ENCODE data around the gene KLK5.

The KLK5 gene

DNA sequence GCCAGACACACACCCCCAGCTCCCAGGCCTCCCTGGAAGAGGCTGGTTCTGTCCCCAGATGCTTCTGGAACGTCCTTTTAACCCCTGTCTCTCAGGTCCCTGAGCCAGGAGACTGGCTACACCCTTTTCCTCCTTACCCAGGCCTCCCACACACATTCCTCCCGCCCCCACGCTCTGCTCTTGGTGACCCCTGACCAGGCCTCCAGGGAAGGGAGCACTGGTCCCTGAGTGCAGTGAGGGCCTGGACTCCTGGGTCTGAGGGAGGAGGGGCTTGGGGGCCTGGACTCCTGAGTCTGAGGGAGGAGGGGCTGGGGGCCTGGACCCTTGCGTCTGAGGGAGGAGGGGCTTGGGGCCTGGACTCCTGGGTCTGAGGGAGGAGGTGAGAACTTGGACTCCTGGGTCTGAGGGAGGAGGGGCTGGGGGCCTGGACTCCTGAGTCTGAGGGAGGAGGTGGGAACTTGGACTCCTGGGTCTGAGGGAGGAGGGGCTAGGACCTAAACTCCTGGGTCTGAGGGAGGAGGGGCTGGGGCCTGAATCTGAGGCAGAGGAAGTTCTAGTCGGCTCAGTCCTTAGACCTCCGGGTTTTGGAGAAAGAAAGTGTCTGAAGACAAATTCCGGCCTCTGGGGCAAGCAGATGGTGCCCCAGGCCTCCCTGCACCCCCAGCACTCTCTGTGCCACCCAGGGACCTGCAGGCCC lies 16.0 kb upstream of the KLK5 start:
- no peak for DNase-seq

DNA sequence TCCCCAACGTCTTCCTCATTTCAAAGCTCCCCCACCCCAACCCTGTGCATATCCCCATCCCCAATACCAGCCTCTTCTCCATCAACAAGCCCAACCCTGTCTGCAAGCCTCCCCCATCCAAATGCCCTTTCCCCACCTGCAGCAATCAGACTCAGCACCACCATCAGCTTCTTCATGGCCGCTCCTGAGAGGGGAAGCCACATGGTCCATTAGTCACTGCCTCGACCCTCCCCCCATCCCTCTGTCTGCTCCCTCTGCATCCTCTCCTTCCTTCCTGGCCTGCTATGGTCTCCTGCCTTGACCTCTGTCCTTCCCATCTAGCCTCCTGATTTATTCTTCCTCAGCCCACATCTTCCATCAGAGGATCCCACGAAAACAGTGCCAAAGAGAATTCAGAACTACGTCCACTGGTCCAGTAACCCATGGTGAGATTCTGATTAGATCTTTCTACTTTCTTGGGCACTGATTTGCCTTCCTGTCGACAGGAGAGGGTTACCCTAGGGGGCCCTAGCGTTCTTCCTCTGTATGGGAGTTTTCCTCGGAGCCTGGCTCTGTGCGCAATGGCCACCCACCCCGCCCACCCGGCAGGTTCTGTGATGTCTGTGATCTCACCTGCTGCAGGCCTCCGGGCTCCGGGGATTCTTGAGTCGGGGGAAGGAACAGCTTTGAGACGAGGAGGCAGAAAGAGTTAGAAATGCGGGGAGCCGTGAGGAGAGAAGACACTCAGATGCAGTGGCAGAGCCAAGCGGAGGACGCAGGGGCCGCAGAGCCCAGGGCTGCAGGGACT lies 15.3 kb upstream of the KLK5 start:
- no peak for DNase-seq

DNA sequence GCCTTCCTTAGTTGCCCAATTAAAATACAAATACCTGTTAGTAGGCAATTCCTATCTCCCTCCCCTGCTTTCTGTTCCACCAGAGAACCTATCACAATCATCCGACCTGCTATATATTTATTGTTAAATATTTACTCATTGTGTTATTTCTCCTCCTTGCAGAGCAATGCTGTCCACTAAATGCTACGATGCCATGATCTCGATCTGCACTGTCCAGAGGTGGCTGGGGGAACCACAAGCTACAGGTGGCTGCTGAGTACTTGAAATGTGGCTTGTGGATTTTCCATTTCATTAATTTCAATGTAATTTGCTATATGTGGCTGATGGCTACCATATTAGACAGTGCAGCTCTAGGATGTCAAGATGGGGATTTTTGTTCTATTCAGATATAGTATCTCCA lies 11.4 kb upstream of the KLK5 start:
- no peak for DNase-seq

DNA sequence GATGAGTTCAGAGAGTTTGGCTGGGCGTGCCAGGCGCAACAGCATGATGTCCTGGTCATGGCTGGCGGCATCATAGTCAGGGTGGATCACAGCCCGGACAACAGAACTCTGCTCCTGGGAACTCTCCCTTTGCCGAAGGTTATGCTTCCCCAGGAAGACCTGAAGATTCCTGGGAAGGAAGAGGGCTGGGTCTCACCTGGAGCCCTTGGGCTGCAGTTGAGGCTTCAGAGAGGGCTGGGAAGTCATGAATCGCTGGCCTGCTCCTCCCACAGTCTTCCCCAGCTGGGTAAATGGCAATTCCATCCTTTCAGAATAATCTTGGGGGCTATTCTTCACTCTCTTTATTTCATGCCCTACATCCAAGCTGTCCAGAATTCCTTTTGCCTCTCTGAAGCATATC lies 10.5 kb upstream of the KLK5 start:
- DNase-seq = no peak

DNA sequence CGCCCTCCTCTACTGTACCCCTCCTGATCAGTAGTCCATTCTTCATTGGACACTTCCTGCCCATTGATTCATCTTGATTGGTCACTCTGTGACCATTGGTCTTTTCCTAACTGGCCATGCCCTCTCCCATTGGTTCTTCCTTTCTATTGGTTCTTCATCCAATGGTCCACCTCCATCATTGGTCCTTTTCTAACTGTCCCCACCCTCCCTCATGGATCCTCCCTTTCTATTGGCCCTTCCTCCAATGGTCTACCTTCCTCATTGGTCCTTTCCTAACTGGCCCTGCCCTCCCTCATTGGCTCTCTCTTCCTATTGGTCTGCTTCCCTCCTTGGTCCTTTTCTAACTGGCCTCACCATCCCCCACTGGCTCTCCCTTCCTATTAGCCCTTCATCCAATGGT lies 9.4 kb upstream of the KLK5 start:
- DNase-seq = no peak

DNA sequence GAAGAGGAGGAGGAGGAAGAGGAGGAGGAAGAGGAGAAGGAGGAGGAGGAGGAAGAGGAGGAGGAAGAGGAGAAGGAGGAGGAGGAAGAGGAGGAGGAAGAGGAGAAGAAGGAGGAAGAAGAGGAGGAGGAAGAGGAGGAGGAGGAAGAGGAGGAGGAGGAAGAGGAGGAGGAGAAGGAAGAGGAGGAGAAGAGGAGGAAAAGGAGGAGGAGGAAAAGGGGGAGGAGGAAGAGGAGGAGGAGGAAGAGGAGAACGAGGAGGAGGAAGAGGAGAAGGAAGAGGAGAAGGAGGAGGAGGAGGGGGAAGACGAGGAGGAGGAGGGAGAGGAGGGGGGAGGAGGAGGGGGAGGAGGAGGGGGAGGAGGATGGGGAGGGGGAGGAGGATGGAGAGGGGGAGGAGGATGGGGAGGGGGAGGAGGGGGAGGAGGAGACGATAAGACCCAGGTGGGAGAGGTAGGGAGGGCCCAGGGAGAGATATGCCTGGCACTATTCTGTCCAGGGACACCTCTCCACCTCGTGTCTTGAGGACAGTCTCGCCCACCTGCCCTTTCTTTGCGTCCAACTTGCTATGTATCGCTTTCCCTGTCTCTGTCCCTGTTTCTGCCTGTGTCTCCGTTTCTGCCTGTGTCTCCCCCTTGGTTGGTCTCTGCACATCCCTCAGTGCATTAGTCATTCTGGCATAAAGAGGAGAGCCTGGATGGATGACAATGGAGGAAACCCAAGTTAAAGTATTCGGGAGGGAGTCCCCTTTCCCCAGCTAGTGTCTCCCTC lies 7.1 kb upstream of the KLK5 start:
- no peak for DNase-seq

DNA sequence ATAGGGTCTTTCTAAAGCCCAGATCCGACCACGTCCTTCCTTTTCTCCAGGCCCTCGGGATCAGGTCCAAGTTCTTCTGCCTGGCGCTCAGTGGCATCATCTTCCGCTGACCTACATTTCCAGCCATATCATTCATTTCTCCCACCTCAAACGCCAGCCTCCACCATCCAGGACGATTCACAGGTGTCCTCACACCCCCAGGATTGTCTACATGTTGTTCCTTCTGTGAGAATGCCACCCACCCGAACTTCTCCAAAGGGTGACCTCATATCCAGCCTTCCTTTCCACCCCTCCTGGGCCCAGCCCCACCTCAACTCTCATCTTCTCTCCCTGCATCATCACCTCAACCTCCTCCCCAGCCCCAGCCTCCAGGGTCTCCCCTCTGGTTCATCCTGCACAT lies 4.7 kb upstream of the KLK5 start:
- DNase-seq = no peak

DNA sequence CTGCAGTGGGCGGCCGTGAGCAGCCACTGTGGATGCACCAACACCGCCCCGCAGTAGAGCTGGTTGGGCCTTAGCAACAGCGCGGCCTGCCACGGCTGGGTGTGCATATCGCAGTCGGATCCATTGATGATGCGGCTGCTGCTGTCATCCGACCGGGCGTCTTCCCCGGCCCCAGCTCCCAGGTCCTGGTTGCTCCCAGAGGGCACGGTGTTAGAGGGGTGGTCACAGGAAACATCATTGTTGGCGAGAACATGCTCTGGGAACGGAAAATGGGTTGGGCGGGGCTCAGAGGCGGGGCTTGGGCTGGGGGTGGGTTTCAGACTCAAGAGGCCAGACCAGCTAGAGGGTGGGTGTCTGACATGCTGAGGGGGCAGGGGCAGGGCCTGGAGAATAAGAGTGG lies 3.0 kb downstream of the KLK5 start:
- DNase-seq = no peak

DNA sequence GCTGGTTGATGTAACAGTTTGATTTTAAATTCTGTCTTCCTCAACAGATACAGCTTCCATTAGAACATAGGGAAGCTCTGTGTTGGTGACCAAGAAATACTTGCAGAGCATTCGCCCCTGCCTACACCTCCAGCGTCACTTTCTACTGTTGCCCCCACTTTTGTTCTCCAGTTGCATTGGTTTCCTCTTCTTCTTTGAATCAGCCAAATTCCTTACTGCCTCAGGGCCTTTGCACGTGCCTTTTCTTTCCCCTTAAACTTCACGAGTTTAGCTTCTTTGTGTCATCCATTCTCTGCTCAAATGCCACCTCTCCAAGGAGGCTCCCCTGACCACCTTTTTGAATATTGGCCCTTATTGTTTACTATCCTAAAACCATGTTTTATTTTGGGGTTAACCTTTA lies 5.7 kb downstream of the KLK5 start:
- no peak for DNase-seq

DNA sequence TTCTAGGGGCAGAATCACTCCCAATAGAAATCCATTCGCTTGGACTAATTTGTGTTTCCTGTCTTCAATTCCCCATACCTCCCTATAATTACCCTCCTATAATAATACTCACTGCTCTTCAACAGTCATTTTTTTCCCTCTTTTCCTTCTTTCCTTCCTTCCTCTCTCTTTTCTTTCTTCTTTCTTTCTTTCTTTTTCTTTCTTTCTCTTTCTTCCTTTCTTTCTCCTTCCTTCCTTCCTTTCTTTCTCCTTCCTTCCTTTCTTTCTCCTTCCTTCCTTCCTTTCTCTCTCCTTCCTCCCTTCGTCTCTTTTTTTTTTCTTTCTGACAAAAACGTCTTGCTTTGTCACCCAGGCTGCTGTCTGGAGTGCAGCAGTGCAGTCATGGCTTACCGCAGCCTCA lies 8.0 kb downstream of the KLK5 start:
- no peak for DNase-seq

DNA sequence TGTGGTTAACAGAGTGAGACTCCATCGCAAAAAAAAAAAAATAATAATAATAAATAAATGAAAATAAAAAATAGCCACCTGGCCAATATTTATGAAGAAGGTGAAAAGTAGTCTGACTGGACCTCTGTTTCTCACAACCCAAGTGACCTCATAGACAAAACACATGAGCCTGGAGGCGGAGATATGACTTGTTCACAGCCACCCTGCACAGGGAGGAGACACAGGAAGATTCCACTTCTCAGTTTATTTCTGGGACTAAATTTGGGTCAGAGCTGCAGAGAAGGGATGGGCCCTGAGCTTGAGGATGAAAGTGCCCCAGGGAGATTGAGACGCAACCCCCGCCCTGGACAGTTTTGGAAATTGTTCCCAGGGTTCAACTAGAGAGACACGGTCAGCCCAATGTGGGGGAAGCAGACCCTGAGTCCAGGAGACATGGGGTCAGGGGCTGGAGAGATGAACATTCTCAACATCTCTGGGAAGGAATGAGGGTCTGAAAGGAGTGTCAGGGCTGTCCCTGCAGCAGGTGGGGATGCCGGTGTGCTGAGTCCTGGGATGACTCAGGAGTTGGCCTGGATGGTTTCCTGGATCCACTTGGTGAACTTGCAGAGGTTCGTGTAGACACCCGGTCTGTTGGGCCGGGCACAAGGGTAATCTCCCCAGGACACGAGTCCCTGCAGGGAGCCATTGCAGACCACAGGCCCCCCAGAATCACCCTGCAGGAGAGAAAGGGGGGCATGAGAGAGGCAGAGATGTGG lies 9.6 kb downstream of the KLK5 start:
- DNase-seq = no peak

DNA sequence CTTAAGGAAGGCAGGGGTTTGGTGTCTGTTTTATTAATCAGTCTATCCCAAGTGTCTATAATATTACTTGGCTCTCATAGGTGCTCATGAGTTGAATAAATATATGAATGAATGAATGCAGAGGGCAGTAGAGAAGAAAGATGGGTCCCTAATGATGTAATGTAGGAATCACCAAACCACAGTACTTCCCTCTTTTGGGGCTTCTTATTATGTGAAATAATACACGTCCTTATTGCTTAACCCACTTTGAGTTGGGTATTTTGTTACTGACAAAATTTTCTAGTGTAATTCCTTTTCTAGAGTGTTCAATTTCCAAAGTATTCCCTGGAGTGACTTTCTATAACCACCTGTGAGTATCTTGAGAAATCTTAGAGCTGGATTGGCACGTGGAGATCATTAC lies 13.2 kb downstream of the KLK5 start:
- DNase-seq = no peak

DNA sequence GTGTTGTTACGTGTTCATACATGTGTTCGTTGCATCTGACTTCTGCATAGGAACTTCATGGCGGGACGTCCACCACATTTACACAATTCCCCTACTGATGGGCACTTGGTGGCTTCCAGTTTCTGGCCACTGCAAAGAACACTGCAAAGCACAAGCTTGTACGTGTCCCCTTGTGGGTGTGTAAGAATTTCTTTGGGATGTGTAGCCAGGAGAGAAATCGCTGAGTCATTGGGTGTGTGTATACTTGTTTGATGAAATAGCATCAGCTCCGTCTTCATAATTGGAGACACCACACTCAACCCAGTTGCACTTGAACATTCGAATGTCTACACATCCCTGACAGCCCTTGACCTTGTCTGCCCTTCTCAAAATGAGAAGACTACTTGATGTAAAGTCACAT lies 19.2 kb downstream of the KLK5 start:
- no peak for DNase-seq

DNA sequence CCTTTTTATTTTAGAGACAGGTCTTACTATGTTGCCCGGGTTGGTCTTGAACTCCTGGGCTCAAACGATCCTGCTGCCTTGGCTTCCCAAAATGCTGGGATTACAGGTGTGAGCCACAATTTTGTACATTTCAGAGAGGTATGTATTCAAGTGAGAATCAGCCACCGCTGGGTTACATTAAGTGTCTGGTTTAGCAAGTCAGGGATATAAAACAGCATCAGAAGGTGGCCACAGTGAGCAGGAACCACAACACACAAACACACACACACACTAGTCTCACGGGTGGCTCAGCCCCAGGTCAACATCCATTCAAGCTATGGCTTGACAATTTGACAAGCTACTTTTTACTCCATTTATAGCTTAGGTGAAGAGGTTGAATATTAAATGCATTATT lies 20.2 kb downstream of the KLK5 start:
- DNase-seq = no peak

DNA sequence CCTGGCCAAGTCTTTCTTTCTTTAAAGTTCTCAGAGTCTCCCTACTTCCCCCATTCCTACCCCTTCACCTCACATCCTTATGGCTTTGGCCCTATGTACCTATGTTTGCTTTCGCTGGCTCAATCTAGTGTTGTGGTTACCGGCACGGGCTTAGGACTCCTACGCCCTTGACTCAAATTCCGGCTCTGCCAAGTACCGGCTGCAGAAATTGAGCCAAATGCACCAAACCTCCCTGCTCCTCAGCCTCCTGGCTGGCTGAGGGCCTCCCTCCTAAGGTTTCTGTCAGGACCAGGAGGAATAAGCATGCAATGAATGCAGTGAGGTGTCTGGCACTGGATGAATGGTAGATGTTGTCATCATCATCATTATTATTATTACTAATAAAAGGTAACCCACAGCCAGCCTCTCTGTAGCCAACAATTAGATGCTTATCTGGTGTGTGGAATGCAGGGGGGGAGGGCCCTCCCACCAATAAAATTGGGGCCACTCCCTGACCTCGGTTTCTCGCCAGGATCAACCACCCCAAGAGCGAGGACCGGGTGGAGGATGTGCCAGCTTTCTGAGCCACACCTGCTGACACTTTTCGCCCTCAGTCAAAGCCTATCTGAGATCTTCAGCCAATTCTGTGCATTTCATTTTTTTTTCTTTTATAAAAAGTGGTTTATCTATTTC lies 20.7 kb downstream of the KLK5 start:
- no peak for DNase-seq

DNA sequence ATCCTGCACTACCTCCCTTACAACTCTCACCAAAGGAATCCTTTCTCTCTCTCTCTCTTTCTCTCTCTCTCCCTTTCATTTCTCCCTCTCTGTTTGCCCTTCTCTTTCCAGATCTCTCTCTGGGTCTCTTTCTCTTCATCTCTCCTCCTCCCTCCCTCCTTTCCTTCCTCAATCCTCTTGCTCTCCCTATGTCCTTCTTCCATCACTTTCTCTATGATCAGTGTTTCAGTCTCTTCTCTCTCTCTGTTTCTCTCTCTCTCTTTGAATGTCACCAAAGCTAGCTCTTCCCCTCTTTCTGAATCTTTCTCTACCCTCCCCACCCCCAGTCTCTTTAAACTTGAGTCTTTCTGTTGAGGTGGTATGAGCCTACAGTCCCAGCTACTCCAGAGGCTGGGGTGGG lies 21.8 kb downstream of the KLK5 start:
- DNase-seq = no peak

DNA sequence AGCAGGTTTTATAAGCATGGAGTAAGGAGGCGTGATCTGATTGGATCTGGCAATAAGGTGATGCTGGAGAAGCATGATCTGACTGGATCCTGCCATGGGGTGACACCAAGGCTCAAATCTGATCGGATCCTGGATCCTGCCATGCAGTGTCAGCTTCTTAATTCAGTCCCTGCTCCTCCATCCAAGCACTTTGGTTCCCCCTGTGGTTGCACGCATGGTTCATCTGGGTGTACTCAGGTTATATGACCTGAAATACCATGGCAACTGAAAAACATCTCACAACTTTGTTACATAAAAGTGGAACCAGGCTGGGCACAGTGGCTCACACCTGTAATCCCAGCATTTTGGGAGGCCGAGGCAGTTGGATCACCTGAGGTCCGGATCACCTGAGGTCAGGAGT lies 24.0 kb downstream of the KLK5 start:
- DNase-seq = no peak

DNA sequence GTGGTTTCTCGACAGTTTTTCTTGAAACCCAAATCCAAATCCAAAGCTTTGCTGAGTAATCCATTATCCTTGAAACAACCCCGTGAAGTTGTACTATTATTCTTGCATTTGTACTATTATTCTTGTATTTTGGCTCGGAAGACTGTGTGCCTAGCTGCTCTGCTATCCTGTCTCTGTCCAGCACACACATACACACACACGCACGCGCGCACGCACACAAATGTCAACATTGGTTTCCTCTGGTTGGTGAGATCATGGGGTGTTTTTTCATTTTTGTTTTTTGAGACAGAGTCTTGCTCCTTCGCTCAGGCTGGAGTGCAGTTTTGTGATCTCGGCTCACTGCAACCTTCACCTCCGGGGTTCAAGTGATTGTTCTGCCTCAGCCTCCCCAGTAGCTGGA lies 26.7 kb downstream of the KLK5 start:
- no peak for DNase-seq

DNA sequence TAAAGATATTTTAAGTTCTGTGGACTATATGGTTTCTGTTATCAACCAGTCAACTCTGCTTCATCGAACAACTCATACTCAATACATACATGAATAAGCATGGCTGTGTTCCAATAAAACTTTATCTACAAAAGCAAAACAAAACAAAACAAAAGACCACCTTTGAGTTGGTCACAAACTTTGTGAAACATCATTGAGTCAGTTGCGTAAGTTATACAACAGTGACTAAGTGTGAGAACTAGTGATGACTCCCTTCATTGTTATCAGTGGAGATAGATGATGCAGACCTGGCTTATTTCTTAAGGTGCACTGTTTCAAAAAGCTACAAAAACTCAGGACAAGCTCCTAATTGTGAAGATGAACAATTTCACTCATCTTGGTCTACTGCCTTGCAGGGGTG lies 27.1 kb downstream of the KLK5 start:
- no peak for DNase-seq

DNA sequence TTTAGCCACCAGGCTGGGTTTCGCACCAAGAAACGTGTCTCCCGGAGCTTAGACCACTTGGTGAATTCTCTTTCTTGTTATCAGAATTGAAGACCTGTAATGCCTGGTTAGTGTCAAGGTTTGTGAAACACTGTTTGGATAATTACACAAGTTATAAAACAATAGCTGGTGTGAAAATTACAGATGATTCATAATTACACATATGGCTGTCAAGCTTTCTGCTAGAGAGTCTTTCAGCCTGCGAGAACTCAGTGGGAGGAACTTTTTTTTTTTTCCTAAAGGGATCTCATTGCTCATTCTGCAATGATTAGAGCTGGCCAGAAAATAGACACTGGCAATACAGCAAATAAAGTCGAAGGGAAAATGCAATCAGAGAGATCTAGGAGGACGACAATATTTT lies 28.3 kb downstream of the KLK5 start:
- no peak for DNase-seq

DNA sequence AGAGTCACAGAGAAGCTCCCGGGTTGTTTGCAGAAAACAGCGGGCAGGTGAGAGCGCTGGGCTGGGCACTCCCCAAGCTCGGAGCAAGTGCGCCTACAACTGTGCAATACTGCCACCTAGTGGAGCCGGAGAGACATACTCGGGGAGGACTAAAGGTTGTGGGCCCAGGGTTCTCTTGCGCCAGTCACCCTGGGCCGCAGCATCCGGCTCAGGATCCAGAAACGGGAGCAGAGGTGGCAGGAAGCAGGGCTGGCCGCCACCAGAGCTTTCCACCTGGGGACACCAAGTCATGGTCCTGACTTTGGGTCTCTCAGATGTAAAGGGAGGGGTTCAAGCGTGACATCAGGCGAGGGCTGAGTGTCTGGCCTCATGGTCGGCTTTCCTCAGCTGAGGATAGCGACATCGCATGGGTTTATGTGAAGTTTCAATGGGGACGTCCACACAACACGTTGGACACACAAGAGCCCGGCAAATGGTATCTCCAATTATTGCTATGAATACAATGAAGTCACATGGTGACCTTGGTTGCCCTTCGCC lies 30.5 kb downstream of the KLK5 start:
- DNase-seq = peak; percentile 86
